HG02938 (cell line): ENCODE measurements around the gene NDUFV2.
"Not testable (repeated sequence)": the region's sequence is repeated elsewhere in the genome, so short reads cannot be mapped to it uniquely, and the experiment has no call there.

ENCODE experiments used
- ATAC-seq: cut with Tn5 transposase; IDR thresholded peaks from one replicate; pipeline ENCODE4 v1.9.1; 2021; ENCODE audit warnings: mild to moderate bottlenecking, moderate library complexity; ENCODE audit not compliant: unreplicated experiment

The NDUFV2 gene

DNA sequence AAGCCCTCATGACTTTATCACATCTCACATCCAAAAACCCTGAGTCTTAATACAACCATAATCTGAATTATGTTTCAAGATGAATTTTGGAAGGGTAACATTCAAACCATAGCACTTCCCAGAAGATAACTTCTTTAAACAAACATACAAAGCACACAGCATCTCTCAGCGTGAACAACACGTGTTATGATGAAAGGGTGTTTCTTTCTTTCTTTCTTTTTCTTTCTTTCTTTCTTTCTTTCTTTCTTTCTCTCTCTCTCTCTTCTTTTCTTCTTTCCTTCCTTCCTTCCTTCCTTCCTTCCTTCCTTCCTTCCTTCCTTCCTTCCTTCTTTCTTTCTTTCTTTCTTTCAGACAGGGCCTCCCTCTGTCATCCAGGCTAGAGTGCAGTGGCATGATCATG lies 13.8 kb upstream of the NDUFV2 start:
- ATAC-seq = not testable (repeated sequence)

DNA sequence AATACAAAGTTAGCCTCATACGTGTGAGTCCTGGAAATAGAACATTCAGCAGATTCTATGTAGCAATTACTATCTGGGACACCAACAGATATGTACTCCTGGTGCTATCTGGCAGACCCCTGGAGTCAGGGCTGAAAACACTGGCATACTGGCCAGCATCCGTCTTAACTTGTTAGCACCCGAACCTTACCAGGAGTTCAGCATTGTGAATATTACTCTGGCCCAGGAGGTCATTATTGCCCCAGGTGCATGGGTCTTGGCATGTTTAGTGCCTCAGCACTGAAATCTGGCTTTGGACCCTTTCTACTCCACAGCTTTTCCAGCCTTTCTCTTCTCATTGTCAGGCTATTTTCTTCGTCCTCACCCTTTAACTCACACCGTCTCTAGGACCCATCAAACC lies 11.9 kb upstream of the NDUFV2 start:
- no peak for ATAC-seq

DNA sequence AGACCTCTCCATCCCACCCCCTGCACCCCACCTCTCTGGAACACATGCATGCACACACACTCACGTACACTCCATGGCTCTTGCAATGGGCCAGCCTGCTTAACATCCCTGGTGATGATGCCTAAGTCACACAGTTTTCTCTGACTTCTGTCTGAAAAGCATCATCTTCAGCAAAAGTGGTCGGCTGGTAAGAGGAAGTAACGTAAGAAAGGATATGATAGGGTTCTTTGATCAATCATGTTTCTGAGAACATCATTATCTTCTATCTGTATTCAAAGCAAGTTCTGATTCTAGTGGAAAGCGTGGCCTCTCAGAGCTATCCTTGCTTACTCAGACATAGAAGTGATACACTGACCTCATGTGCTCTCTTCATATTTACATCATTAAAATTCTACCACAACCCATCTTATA lies 11.4 kb upstream of the NDUFV2 start:
- no peak for ATAC-seq

DNA sequence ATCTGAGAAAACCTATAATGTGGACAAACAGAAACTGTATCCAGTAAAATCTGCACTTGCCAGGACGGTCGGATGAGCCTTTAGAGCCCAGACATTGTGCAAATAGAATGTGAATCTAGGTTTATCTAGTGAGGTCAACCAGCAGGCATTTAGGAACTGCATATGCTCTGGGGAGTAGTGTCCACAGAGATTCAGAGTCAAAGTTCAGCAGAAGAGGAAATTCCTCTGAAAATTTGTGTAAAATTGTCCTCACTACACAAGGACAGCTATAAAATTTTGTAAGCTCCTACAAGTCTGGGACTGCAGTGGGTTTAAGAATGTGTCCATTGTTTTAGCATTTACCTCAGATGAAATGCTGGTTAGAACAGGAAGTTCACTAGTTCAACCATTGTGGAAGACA lies 9.8 kb upstream of the NDUFV2 start:
- ATAC-seq = no peak

DNA sequence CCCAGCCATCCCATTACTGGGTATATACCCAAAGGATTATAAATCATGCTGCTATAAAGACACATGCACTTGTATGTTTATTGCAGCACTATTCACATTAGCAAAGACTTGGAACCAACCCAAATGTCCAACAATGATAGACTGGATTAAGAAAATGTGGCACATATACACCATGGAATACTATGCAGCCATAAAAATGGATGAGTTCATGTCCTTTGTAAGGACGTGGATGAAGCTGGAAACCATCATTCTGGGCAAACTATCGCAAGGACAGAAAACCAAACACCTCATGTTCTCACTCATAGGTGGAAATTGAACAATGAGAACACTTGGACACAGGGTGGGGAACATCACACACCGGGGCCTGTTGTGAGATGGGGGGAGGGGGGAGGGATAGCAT lies 9.4 kb upstream of the NDUFV2 start:
- ATAC-seq = not testable (repeated sequence)

DNA sequence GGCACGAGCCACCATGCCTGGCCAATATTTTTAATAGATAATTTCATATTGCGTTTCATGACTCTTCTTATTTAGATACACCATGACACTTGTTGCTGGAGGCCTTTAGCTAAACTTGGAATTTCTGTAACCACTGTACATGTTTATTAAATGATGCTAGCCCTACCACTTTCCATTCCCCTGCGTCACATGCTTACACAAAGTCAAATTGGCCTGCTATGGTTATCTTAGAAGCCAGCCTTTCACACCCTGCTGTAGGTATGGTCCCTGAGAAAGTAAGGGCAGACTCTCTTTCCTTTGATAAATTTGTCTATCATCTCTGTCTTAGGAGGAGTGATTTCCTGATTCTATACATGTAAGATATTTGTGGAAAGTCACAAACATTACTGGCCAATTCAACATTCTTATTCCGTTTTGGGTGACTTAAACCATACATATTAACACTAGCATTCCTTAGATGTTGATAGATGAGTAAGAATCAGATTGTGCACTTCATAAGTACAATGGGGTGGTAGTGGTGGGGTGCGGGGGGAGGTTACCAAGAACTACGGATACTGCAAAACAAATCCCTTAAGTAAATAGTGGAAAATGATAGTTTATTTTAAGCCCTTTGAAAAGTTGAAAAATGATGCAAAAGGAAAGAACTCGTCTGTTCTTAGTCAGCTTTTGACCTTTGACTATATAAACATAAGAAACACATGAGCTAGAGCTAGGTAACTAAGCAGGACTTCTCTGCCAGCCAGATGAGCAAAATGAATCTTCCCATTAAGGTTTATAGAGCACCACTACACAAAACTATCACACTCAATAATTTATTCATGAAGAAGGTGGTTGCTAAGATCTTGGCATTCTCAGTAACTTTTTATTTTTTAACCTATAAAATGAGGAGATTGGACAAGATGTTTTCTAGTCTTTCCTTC lies 7.9 kb upstream of the NDUFV2 start:
- no peak for ATAC-seq

DNA sequence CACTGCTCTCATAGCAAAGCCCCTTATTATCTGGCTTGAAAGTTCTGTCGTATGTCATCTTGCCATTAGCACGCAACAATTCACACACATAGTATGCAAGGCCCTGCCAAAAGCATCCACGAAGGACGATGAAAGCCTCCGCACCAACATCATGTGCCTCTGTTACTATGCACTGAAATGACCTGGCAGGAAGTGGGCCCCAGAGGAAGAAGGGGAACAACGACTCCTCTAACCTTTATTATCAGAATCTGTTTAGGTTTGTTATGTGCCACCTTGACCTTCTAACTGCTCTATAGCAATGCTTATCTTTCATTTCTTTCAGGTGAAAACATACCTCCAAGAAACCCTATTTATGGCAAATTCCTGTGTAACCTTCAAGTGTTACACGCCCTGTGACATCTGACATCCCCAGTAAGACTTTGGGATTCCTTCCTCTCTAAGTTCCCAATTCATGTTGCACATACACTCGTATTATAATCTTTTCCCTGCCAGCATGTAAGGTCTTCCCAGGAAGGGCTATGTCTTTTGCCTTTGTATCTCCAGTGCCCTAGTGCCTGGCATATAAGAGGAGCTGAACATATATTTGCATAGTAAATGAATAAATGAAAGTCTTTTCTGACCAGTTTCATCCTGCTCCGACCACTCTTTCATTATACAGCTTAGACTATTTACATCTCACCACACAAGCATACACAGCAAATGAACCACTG lies 7.0 kb upstream of the NDUFV2 start:
- peak; percentile 96 for ATAC-seq

DNA sequence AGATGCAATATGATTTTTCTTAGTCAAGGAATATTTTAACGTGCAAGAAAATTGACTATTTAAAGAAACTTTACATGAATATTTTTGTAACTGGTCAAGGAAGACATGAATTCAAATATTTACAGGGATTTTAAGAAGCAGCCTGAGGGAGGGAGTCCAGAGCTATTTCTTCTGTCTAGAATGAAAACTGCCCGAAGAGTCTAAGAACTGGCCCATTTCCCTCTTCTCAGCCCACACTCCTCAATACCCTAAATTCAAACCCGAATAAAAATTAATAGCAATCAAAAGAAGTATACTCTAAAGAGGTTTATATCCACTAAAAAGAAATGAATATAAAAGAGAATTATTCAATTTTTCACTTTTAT lies 6.5 kb upstream of the NDUFV2 start:
- no peak for ATAC-seq

DNA sequence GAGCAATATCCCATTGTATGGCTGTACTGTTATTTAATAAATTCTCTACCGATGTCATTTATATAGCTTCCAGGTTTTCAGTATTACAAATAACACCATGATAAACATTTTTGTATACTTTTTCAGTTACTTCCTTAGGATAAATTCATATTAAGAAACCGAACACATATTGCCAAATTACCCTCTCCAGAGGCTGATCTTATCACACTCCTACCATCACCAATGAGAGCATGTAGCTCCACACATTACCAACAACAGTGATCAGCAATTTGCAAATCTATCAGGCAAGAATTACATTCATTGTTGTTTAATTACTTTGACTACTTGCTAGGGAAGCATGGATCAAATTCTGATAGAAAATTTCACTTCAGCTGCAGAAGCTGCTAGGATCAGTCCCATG lies 5.8 kb upstream of the NDUFV2 start:
- no peak for ATAC-seq

DNA sequence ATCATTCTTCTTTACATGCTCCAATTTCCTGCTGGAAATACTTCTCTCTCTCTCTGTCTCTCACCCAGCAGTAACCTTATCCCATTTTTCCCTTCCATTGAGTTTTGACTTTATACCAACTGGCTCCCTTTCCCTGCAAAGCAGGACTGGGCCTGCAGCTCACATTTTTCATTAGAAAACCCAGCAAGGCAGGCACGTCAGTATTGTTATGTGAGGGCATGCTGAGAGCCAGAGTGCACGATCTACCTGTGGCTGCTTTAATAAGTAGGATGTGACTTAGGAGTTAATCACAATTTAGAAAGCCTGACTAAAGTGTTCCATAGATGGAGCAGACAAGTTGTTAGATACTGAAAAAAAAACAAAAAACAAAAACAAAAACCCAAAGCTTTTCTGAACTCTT lies 5.2 kb upstream of the NDUFV2 start:
- no peak for ATAC-seq

DNA sequence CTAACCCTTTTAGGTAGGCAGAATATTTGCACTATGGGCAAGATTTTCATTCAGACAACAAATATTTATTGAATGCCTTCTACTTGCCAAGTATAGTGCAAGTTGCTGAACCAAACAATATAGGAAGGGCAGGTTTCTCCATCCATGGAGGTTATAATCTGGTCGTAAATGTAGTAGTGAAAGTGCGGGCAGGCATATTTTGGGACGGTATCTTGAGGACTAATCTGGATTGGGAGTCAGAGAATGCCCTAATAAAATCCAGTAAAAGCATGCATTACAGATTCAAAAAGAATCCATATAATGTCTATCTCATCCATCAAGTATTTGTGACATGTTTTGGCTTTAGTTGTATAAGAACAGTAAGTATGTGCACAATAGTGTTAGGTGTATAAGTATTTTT lies 1.7 kb upstream of the NDUFV2 start:
- ATAC-seq = no peak

DNA sequence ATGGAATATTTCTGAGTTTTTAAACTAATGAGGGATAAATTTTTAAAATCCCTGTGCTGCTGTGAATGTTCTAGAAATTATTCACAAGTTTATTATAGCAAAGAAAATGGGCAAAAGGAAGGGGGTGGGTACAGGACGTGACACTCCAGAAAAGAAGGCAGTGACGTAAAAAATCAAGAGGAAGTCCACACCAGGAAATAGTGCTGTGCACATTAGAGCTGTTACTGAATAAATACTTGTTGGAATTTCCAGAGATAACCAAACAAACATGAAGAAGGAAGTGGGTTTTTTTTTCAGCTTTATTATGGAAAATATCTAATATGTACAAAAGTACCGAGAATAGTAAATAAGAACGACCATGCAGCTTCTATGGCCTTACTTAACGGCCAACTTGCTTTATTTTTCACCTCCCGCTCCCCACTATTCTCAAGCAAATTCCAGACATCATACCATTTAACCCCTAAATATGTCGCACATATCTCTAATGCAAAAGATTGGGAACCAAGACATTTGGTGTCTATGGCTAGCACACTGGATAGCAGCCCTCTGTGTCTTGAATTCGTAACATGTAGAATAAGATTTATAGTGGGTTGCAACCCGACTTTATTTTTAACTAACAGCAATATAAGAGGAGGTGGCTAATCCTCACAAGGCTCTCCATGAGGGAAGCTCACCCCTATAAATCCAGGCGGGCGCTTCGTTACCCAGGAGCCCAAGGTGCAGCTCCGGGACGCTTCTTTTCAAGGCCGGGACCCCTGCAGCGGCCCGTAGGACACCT lies 580 bp upstream of the NDUFV2 start:
- ATAC-seq = peak; percentile 10

DNA sequence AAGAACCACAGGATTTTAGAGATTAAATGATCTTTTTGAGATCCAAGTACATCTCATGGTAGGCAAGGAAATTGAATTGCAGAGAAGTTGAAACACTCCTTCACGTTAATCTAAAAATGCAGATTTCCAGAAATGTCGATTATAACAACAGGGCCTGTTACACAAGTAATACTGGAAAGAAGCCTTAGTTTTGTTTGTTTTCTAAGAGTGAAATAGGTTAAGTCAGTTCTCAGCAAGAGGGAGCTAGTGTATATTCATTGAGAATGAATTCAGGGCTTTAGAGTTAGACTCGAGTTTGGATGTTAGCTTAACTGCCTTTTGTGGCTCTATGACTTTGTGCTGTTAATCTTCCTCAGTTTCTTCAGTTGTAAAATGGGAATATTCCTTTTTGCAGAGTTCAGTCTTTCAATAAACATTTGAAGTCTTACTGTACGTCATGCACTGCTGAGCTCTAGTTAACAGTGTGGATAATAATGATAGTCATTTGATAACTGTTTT lies 926 bp downstream of the NDUFV2 start:
- no peak for ATAC-seq

DNA sequence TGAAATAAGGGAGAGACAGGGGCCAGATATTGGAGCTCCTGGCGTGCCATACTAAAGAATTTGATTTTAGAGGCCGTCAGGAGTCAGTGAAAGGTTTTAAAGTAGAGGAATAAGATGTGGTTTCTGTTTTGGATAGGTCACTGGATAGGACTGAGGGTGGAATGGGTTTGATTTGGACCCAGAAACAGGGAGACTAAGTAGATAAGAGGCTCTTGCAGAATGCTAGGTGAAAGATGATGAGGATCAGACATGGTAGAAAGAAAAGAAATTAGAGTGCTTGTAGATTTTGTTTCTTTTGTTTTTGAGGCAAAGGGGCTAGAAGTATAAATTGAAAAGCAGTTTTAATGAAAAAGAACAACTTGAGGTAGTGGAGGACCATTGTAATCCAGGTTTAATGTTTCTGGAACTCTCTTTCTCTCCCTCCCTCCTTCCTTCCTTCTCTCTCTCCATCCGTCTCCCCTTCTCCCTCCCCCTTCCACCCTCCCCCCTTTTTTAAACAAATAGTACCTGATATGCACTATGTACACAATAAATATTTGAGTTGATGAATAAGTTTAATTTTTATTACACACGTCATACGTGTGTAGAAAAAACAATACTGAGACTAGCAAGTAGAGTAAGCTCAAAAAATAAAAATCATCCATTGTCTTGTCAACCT lies 1.9 kb downstream of the NDUFV2 start:
- ATAC-seq = no peak

DNA sequence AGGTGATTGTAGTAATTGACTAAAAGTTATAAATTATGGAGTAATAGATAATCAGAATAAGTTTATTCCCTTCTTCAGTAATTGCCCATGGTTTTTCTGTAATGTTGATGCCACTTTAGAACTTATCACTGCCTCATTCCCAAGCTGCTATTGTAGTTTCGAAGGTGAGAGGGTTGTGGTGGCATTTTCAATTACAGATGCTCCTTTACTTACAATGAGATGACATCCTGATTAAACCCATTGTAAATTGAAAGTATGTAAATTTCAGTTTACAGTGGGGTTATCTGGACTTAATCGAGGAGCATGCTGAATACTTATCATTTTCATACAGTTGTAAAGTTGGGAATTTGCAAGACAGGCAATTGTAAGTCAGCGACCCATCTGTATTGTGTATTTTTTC lies 2.9 kb downstream of the NDUFV2 start:
- ATAC-seq = no peak

DNA sequence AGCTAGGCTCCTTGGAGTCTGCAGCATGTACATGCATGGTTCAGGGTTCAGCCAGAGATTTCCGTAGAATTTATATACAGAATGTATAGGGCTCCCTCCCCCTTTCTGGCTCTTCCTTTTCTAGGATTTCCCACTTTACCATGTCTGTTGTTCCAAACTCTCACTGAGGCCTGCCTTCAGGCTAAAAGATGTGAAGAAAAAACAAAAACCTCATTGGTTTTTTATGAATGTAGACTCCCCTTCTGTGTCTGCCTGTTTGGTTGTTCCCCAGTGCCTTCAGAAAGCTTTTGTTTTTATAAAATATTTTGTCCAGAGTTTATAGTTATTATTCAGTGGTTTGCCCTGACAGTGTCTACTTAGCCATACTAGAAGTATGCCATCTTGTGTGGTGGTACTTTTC lies 3.6 kb downstream of the NDUFV2 start:
- ATAC-seq = no peak

DNA sequence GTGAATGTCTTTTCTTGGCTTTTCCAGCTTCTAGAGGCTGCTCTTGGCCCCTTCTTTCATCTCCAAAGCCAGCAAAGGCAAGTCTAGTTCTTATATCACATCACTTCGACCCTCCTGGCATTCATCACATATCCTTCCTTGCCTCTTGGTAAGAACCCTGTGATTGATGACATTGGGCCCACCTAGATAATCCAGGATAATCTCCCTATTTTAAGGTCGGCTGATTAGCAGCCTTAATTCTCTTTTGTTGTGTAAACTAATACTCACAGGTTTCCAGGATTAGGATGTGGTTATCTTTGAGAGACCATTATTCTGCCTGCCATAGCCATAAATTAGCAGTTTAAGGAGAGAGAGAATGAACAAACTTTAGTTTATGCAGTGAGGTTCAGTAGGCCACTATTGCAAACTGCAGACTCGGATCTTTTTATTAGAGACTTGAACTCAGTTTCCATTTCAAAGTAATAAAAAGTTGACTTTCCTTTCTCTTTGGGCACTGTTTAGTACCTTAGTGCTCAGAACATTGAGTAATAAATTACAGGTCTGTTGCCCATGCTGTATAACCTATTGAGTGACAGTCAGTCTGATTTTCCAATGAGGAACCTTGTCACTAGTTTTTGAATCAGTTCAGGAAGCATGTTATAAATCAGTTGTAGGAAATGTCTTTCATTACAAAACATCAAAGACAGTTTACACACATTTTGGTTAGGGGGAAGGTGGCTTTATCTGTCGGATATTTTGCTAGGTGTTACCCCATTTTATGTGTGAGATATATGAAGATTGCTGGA lies 4.5 kb downstream of the NDUFV2 start:
- ATAC-seq = no peak

DNA sequence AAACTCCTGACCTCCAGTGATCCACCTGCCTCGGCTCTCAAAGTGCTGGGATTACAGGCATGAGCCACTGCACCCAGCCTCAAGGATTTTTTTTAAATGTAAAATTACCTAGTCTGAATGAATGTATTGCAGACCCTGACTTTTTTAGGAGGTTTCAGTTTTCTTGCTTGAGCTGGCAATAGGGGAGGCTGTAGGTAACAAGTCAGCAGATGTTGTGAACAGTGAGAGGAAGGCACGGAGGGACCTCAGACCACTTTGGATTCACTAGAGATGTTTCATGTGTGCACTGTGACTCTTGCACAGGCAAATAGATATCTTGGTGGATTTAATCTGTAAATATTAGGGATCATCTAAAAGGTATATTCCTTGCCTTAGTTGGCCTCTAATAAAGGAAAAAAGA lies 6.4 kb downstream of the NDUFV2 start:
- no peak for ATAC-seq

DNA sequence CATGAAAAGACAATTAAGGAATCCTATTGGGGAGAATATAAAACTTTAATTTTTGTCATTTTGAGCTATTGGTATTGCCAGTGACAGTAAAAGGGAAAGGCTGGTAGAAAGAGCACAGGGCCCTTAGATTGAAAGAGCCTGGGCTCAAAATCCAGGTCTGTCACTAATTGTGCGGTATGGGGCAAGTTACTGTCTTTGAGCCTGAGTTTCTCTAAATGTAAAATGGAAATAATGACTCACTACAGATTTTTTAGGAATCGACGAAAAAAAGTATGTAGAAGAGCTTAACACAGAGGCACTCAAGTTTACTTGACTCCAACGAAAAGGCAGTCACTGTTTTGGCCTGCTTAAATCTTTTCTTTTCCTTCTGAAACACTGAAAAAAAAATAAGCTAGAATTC lies 7.0 kb downstream of the NDUFV2 start:
- no peak for ATAC-seq

DNA sequence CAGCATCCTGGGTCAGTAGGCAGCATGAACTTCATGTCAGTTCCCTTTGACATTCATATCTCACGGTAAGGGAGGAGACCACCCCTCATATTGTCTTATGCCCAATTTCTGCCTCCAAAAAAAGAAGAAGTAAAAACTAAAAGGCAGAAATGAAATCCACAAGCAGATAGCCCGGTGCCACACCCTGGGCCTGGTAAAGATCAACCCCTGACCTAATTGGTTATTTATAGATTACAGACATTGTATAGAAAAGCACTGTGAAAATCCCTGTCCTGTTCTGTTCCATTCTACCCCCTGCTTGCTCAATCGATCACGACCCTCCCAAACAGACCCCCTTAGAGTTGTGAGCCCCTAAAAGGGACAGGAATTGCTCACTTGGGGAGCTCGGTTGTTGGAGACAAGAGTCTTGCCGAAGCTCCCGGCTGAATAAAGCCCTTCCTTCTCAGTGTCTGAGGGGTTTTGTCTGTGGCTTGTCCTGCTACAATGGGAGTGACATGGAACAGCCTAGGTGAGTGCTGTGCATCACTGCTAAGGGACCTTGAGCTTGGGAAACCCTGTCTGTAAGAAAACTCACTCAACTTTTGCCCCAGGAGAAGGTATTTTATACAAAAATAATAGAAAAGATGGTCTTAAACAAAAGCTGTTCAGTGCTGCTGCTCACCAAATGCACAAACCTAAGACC lies 11.1 kb downstream of the NDUFV2 start:
- ATAC-seq = no peak
